ENCODE data around the gene MLIP. TPM values are rescaled to one million over a fixed set of nuclear protein-coding genes. Genes with fewer than 3 reads are reported as not detected.

MLIP gene
- total RNA-seq, 1 experiment from 2014 or later = not detected

DNA sequence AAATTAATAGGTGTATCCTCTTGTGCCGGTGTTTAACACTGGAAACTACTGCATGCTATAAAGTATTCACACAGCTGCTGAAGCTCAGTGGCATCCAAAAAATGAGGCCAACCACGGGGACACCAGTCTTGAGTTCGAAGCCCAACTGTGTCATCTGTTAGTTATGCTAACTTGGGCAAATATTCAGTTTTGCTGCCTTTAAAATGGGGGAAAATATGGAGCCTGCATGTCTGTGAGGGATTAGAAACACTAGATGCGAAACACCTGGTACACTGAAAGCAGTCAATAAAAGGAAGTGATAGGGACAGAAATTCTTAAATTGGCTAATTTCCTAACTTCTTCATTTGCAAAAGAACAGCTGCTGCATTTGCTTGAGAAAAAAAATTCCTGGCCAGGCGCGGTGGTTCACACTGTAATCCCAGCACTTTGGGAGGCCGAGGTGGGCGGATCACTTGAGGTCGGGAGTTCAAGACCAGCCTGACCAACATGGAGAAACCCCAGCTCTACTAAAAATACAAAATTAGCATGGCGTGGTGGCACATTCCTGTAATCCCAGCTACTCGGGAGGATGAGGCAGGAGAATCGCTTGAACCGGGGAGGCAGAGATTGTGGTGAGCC, 36.6 kb upstream of the MLIP start:
- DNase-seq (ENCODE audit: low spot score) (peak; percentile 16), ATAC-seq (no peak)
- Mint-ChIP-seq H3K4me1 (peaks cover 53% of the 10 kb centered on the region), H3K36me3 (no peaks in the 10 kb centered on the region), H3K9me3 (no peaks in the 10 kb centered on the region), H3K4me3 (no peak overlapping the region), H3K27ac (peak overlapping the region; percentile 75), H3K27me3 (ENCODE audit: low read depth) (no peaks in the 10 kb centered on the region)
- POLR2A ChIA-PET = no interaction called here
- CTCF ChIA-PET = no interaction called here
- no peak for TF ChIP-seq JUN (CRISPR knock-in tag; IDR thresholded peaks at IDR 0.05)
- TF ChIP-seq, protein P1, sequence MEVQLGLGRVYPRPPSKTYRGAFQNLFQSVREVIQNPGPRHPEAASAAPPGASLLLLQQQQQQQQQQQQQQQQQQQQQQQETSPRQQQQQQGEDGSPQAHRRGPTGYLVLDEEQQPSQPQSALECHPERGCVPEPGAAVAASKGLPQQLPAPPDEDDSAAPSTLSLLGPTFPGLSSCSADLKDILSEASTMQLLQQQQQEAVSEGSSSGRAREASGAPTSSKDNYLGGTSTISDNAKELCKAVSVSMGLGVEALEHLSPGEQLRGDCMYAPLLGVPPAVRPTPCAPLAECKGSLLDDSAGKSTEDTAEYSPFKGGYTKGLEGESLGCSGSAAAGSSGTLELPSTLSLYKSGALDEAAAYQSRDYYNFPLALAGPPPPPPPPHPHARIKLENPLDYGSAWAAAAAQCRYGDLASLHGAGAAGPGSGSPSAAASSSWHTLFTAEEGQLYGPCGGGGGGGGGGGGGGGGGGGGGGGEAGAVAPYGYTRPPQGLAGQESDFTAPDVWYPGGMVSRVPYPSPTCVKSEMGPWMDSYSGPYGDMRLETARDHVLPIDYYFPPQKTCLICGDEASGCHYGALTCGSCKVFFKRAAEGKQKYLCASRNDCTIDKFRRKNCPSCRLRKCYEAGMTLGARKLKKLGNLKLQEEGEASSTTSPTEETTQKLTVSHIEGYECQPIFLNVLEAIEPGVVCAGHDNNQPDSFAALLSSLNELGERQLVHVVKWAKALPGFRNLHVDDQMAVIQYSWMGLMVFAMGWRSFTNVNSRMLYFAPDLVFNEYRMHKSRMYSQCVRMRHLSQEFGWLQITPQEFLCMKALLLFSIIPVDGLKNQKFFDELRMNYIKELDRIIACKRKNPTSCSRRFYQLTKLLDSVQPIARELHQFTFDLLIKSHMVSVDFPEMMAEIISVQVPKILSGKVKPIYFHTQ (CRISPR knock-in tag; IDR thresholded peaks at IDR 0.05) = no peak
- TF ChIP-seq ZNF423 (CRISPR knock-in tag; IDR thresholded peaks at IDR 0.05) = no peak
- TF ChIP-seq, protein P2, sequence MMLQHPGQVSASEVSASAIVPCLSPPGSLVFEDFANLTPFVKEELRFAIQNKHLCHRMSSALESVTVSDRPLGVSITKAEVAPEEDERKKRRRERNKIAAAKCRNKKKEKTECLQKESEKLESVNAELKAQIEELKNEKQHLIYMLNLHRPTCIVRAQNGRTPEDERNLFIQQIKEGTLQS (CRISPR knock-in tag; conservative IDR thresholded peaks at IDR 0.05) = no peak
- TF ChIP-seq, protein P3, sequence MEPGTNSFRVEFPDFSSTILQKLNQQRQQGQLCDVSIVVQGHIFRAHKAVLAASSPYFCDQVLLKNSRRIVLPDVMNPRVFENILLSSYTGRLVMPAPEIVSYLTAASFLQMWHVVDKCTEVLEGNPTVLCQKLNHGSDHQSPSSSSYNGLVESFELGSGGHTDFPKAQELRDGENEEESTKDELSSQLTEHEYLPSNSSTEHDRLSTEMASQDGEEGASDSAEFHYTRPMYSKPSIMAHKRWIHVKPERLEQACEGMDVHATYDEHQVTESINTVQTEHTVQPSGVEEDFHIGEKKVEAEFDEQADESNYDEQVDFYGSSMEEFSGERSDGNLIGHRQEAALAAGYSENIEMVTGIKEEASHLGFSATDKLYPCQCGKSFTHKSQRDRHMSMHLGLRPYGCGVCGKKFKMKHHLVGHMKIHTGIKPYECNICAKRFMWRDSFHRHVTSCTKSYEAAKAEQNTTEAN (CRISPR knock-in tag; IDR thresholded peaks at IDR 0.05) = no peak
- no peak for TF ChIP-seq TP53 (CRISPR knock-in tag; IDR thresholded peaks at IDR 0.05)
- no peak for TF ChIP-seq NR1H2 (CRISPR knock-in tag; IDR thresholded peaks at IDR 0.05)
- TF ChIP-seq, protein P4, sequence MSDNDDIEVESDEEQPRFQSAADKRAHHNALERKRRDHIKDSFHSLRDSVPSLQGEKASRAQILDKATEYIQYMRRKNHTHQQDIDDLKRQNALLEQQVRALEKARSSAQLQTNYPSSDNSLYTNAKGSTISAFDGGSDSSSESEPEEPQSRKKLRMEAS (CRISPR knock-in tag; IDR thresholded peaks at IDR 0.05) = no peak
- TF ChIP-seq ESRRA (CRISPR knock-in tag; IDR thresholded peaks at IDR 0.05; ENCODE audit: borderline replicate concordance) = no peak
- no peak for TF ChIP-seq ZNF263 (CRISPR knock-in tag; IDR thresholded peaks at IDR 0.05; ENCODE audit: low read depth)
- no peak for TF ChIP-seq NR3C1 (CRISPR knock-in tag; conservative IDR thresholded peaks at IDR 0.05; ENCODE audit: low read depth)
- TF ChIP-seq, protein P5, sequence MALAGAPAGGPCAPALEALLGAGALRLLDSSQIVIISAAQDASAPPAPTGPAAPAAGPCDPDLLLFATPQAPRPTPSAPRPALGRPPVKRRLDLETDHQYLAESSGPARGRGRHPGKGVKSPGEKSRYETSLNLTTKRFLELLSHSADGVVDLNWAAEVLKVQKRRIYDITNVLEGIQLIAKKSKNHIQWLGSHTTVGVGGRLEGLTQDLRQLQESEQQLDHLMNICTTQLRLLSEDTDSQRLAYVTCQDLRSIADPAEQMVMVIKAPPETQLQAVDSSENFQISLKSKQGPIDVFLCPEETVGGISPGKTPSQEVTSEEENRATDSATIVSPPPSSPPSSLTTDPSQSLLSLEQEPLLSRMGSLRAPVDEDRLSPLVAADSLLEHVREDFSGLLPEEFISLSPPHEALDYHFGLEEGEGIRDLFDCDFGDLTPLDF (CRISPR knock-in tag; IDR thresholded peaks at IDR 0.05) = no peak
- no peak for TF ChIP-seq JAZF1 (CRISPR knock-in tag; IDR thresholded peaks at IDR 0.05)
- no peak for TF ChIP-seq SOX15 (CRISPR knock-in tag; IDR thresholded peaks at IDR 0.05)
- TF ChIP-seq, protein P6, sequence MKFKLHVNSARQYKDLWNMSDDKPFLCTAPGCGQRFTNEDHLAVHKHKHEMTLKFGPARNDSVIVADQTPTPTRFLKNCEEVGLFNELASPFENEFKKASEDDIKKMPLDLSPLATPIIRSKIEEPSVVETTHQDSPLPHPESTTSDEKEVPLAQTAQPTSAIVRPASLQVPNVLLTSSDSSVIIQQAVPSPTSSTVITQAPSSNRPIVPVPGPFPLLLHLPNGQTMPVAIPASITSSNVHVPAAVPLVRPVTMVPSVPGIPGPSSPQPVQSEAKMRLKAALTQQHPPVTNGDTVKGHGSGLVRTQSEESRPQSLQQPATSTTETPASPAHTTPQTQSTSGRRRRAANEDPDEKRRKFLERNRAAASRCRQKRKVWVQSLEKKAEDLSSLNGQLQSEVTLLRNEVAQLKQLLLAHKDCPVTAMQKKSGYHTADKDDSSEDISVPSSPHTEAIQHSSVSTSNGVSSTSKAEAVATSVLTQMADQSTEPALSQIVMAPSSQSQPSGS (CRISPR knock-in tag; IDR thresholded peaks at IDR 0.05; ENCODE audit: borderline replicate concordance, low read depth) = no peak
- no peak for TF ChIP-seq ZBTB21 (CRISPR knock-in tag; IDR thresholded peaks at IDR 0.05; ENCODE audit: borderline replicate concordance)
- TF ChIP-seq NR2C2 (CRISPR knock-in tag; IDR thresholded peaks at IDR 0.05) = no peak

DNA sequence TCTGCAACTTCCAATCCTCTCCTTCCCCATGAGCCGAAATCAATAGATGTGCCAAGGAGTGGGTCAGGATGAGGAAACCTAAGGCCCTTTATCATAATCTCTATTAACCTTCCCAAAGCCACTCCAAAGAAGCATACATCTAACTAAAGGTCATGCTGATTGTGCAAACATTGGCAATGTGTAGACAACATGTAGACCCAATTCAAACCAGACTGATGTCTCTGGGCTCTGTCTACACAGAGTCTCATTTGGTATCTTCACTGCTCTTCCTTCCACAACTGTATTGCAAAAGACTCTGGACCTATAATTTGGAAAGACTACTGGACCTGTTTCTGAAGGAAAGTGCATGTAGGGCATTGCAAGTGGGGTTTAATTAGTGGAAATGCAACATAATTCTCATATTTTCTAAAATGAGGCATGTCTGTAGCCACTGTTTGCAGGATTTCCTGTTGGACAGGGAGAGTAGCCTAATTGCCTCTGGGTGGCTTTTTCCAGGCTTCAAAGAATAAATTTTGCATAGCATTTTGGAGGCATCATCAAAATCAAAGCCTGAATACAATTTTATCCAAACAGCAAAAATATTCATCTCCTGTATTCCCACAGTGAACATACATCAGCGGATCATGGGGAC, 35.0 kb upstream of the MLIP start:
- ChIA-PET CTCF (no interaction called here), POLR2A (no interaction called here)
- peaks cover 57% of the 10 kb centered on the region for H3K4me1 Mint-ChIP-seq
- 0 out of 2 replicates have a peak overlapping the region, but pooled peaks have one; percentile 31 for H3K27ac Mint-ChIP-seq
- DNase-seq (ENCODE audit: low spot score) (no peak), ATAC-seq (no peak)
- H3K36me3 Mint-ChIP-seq = no peaks in the 10 kb centered on the region
- no peaks in the 10 kb centered on the region for H3K9me3 Mint-ChIP-seq
- no peaks in the 10 kb centered on the region for H3K27me3 Mint-ChIP-seq (ENCODE audit: low read depth)
- no peak overlapping the region for H3K4me3 Mint-ChIP-seq
- TF ChIP-seq, protein P7, sequence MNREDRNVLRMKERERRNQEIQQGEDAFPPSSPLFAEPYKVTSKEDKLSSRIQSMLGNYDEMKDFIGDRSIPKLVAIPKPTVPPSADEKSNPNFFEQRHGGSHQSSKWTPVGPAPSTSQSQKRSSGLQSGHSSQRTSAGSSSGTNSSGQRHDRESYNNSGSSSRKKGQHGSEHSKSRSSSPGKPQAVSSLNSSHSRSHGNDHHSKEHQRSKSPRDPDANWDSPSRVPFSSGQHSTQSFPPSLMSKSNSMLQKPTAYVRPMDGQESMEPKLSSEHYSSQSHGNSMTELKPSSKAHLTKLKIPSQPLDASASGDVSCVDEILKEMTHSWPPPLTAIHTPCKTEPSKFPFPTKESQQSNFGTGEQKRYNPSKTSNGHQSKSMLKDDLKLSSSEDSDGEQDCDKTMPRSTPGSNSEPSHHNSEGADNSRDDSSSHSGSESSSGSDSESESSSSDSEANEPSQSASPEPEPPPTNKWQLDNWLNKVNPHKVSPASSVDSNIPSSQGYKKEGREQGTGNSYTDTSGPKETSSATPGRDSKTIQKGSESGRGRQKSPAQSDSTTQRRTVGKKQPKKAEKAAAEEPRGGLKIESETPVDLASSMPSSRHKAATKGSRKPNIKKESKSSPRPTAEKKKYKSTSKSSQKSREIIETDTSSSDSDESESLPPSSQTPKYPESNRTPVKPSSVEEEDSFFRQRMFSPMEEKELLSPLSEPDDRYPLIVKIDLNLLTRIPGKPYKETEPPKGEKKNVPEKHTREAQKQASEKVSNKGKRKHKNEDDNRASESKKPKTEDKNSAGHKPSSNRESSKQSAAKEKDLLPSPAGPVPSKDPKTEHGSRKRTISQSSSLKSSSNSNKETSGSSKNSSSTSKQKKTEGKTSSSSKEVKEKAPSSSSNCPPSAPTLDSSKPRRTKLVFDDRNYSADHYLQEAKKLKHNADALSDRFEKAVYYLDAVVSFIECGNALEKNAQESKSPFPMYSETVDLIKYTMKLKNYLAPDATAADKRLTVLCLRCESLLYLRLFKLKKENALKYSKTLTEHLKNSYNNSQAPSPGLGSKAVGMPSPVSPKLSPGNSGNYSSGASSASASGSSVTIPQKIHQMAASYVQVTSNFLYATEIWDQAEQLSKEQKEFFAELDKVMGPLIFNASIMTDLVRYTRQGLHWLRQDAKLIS (CRISPR knock-in tag; IDR thresholded peaks at IDR 0.05; ENCODE audit: borderline replicate concordance) = no peak
- TF ChIP-seq, protein P8, sequence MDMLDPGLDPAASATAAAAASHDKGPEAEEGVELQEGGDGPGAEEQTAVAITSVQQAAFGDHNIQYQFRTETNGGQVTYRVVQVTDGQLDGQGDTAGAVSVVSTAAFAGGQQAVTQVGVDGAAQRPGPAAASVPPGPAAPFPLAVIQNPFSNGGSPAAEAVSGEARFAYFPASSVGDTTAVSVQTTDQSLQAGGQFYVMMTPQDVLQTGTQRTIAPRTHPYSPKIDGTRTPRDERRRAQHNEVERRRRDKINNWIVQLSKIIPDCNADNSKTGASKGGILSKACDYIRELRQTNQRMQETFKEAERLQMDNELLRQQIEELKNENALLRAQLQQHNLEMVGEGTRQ (CRISPR knock-in tag; IDR thresholded peaks at IDR 0.05) = no peak
- TF ChIP-seq, protein P9, sequence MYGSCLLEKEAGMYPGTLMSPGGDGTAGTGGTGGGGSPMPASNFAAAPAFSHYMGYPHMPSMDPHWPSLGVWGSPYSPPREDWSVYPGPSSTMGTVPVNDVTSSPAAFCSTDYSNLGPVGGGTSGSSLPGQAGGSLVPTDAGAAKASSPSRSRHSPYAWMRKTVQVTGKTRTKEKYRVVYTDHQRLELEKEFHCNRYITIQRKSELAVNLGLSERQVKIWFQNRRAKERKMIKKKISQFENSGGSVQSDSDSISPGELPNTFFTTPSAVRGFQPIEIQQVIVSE (CRISPR knock-in tag; IDR thresholded peaks at IDR 0.05; ENCODE audit: borderline replicate concordance) = no peak
